IMR-90 (cell line): ENCODE measurements around the gene USP32. TPM values are rescaled to one million over a fixed set of nuclear protein-coding genes. Genes with fewer than 3 reads are reported as not detected.

Experiments used
- ATAC-seq: fragments of 200-7000 bp; cut with Tn5 transposase; 2 replicates; pipeline ENCODE4 v1.9.1; 2020; ENCODE audit warnings: low read depth, mild to moderate bottlenecking, moderate library complexity
- BruUV-seq: library from RNA; stranded (reverse); fragments of 400-500 nt; replicated peaks from 2 replicates; lab custom pipeline; 2021; lab: Mats Ljungman, UMichigan
- CTCF ChIA-PET: fragments of 300-600 bp; formaldehyde crosslinking; extraction: SDS; loops from one replicate; lab custom pipeline; 2021; ENCODE audit warnings: antibody characterized with exemption; lab: Yijun Ruan, JAX
- POLR2A ChIA-PET: fragments of 300-600 bp; sonication (Branson Sonifier 250); formaldehyde crosslinking; loops from one replicate; lab custom pipeline; 2022; ENCODE audit warnings: antibody characterized with exemption; ENCODE audit not compliant: unreplicated experiment; lab: Charles Lee
- DNase-seq: peaks from one replicate; pipeline ENCODE4 v3.0.0; 2013
- H2AFZ ChIP-seq: replicated peaks from 2 replicates; pipeline ENCODE3; 2013; ENCODE audit warnings: low read length, mild to moderate bottlenecking; ENCODE audit not compliant: poor library complexity
- H2AK5ac ChIP-seq: 2 replicates; pipeline ENCODE4 v1.6.1; 2013; ENCODE audit warnings: low read depth, low read length, inconsistent platforms
- H2AK9ac ChIP-seq: replicated peaks from 2 replicates; pipeline ENCODE3; 2013; ENCODE audit warnings: mild to moderate bottlenecking, low read depth, low read length, moderate library complexity; ENCODE audit not compliant: poor library complexity
- H2BK120ac ChIP-seq: 2 replicates; pipeline ENCODE4 v1.6.1; 2013; ENCODE audit warnings: low read depth, low read length, inconsistent platforms
- H2BK15ac ChIP-seq: 3 replicates; pipeline ENCODE4 v1.6.1; 2013; ENCODE audit warnings: low read depth, low read length, inconsistent platforms
- H2BK20ac ChIP-seq: 2 replicates; pipeline ENCODE4 v1.6.1; 2013; ENCODE audit warnings: low read depth, mild to moderate bottlenecking, inconsistent platforms, low read length, moderate library complexity
- H2BK5ac ChIP-seq: 2 replicates; pipeline ENCODE4 v1.6.1; 2013; ENCODE audit warnings: mild to moderate bottlenecking, low read depth, low read length, inconsistent platforms; ENCODE audit not compliant: poor library complexity, severe bottlenecking
- H3K14ac ChIP-seq: replicated peaks from 2 replicates; pipeline ENCODE4 v1.6.1; 2013; ENCODE audit warnings: low read depth, low read length, inconsistent platforms
- H3K18ac ChIP-seq: 2 replicates; pipeline ENCODE4 v1.6.1; 2013; ENCODE audit warnings: low read depth, low read length, control low read depth
- H3K23ac ChIP-seq: 2 replicates; pipeline ENCODE4 v1.6.1; 2013; ENCODE audit warnings: low read depth, low read length, inconsistent platforms
- H3K27ac ChIP-seq: 2 replicates; pipeline ENCODE4 v1.5.1; 2013; ENCODE audit warnings: mild to moderate bottlenecking, control low read depth, low read length; ENCODE audit not compliant: insufficient read depth
- H3K27me3 ChIP-seq: 2 replicates; pipeline ENCODE4 v1.6.1; 2013; ENCODE audit warnings: low read length; ENCODE audit not compliant: control insufficient read depth, insufficient read depth
- H3K36me3 ChIP-seq: 2 replicates; pipeline ENCODE4 v1.6.1; 2013; ENCODE audit warnings: low read length, mixed read lengths; ENCODE audit not compliant: control insufficient read depth, insufficient read depth
- H3K4ac ChIP-seq: 2 replicates; pipeline ENCODE4 v1.6.1; 2013; ENCODE audit warnings: low read depth, low read length, inconsistent platforms
- H3K4me1 ChIP-seq: 2 replicates; pipeline ENCODE4 v1.6.1; 2013; ENCODE audit warnings: low read length, mixed read lengths; ENCODE audit not compliant: control insufficient read depth, insufficient read depth
- H3K4me2 ChIP-seq: 2 replicates; pipeline ENCODE4 v1.6.1; 2013; ENCODE audit warnings: low read depth, mild to moderate bottlenecking, control low read depth, low read length, moderate library complexity
- H3K4me3 ChIP-seq: 2 replicates; pipeline ENCODE4 v1.5.1; 2013; ENCODE audit warnings: low read depth, mild to moderate bottlenecking, control low read depth, low read length, moderate library complexity; ENCODE audit not compliant: insufficient read depth
- H3K56ac ChIP-seq: 2 replicates; pipeline ENCODE4 v1.6.1; 2013; ENCODE audit warnings: low read length, inconsistent platforms; ENCODE audit not compliant: insufficient read depth; ENCODE audit errors: extremely low read depth
- H3K79me1 ChIP-seq, 2 experiments: 2 replicates each; pipeline ENCODE4 v1.6.1; 2013; ENCODE audit warnings: low read length in 2 of 2, inconsistent platforms in 1 of 2, low read depth in 1 of 2
- H3K9ac ChIP-seq: 2 replicates; pipeline ENCODE4 v1.6.1; 2013; ENCODE audit warnings: low read depth, low read length, control low read depth
- H3K9me1 ChIP-seq: 2 replicates; pipeline ENCODE4 v1.6.1; 2013; ENCODE audit warnings: low read length, inconsistent platforms; ENCODE audit not compliant: insufficient read depth
- H3K9me3 ChIP-seq: 2 replicates; pipeline ENCODE4 v1.6.1; 2013; ENCODE audit warnings: low read length; ENCODE audit not compliant: control insufficient read depth, insufficient read depth
- H4K20me1 ChIP-seq: 2 replicates; pipeline ENCODE4 v1.6.1; 2013; ENCODE audit warnings: low read length, inconsistent platforms; ENCODE audit not compliant: insufficient read depth
- H4K5ac ChIP-seq: 2 replicates; pipeline ENCODE4 v1.6.1; 2013; ENCODE audit warnings: mild to moderate bottlenecking, low read depth, low read length, control low read depth
- H4K8ac ChIP-seq, 2 experiments: 2 replicates each; pipeline ENCODE4 v1.6.1; 2013; ENCODE audit warnings: low read depth in 2 of 2, low read length in 2 of 2, control low read depth in 1 of 2, inconsistent platforms in 1 of 2
- H4K91ac ChIP-seq: 2 replicates; pipeline ENCODE4 v1.6.1; 2013; ENCODE audit warnings: low read depth, low read length, inconsistent platforms; ENCODE audit not compliant: insufficient read depth
- BHLHE40 ChIP-seq: fragments of 150-350 bp; IDR thresholded peaks from 2 replicates; pipeline ENCODE4 v1.6.1; 2016; ENCODE audit warnings: mild to moderate bottlenecking, low read depth, low read length
- CEBPB ChIP-seq: IDR thresholded peaks from 2 replicates; pipeline ENCODE4 v1.6.1; 2012; ENCODE audit warnings: low read depth, low read length, improper control_type of control experiment
- CHD1 ChIP-seq: IDR thresholded peaks from 2 replicates; pipeline ENCODE4 v1.6.1; 2012; ENCODE audit warnings: low read depth, low read length, improper control_type of control experiment
- FOS ChIP-seq: fragments of 150-350 bp; IDR thresholded peaks from 2 replicates; pipeline ENCODE4 v1.6.1; 2016; ENCODE audit warnings: low read depth, low read length
- MAZ ChIP-seq: IDR thresholded peaks from 2 replicates; pipeline ENCODE4 v1.6.1; 2012; ENCODE audit warnings: low read depth, mild to moderate bottlenecking, low read length, improper control_type of control experiment, moderate library complexity, borderline replicate concordance
- MXI1 ChIP-seq: IDR thresholded peaks from 2 replicates; pipeline ENCODE4 v1.6.1; 2012; ENCODE audit warnings: low read depth, mild to moderate bottlenecking, low read length, moderate library complexity, borderline replicate concordance
- NFE2L2 ChIP-seq: fragments of 150-350 bp; IDR thresholded peaks from 2 replicates; pipeline ENCODE4 v1.6.1; 2016; ENCODE audit warnings: low read depth, mild to moderate bottlenecking, low read length
- POLR2A ChIP-seq: IDR thresholded peaks from 2 replicates; pipeline ENCODE4 v1.6.1; 2012; ENCODE audit warnings: mild to moderate bottlenecking, low read depth, low read length
- RAD21 ChIP-seq: IDR thresholded peaks from 2 replicates; pipeline ENCODE4 v1.6.1; 2012; ENCODE audit warnings: low read length, improper control_type of control experiment
- RCOR1 ChIP-seq: IDR thresholded peaks from 2 replicates; pipeline ENCODE4 v1.6.1; 2012; ENCODE audit warnings: mild to moderate bottlenecking, low read length, improper control_type of control experiment; ENCODE audit not compliant: insufficient replicate concordance
- RFX5 ChIP-seq: IDR thresholded peaks from 2 replicates; pipeline ENCODE4 v1.8.0; 2012; ENCODE audit warnings: low read depth, mild to moderate bottlenecking, low read length, moderate library complexity
- SMC3 ChIP-seq: fragments of 150-350 bp; IDR thresholded peaks from 2 replicates; pipeline ENCODE4 v1.6.1; 2016; ENCODE audit warnings: low read depth, mild to moderate bottlenecking, antibody characterized with exemption, low read length, moderate library complexity
- WGBS, 2 experiments: methylation state at CpG; one replicate each; pipeline versions ENCODE4 v1.1.5 to v1.1.7; 2013; ENCODE audit warnings: missing lambda C conversion rate in 2 of 2; ENCODE audit not compliant: insufficient read length in 1 of 2; ENCODE audit errors: extremely low coverage in 2 of 2; 5-methylcytosine and 5-hydroxymethylcytosine counted together
- dilution Hi-C: fragments of 300-500 bp; cut with HindIII; formaldehyde crosslinking; loops from one replicate; pipeline ENCODE4 v1.14.3; 2018; ENCODE audit warnings: low sequenced_read_pairs; ENCODE audit not compliant: unreplicated experiment
- in situ Hi-C: fragments of 300-500 bp; cut with MboI; formaldehyde crosslinking; loops from 3 replicates; pipeline ENCODE4 v1.14.3; 2019; ENCODE audit warnings: low sequenced_read_pairs, inconsistent platforms, mixed read lengths
- intact Hi-C: fragments of 100-400 bp; cut with micrococcal nuclease; formaldehyde crosslinking; loops from 2 replicates; pipeline ENCODE4 v1.10.0; 2022
- polyA plus RNA-seq, 3 experiments: library from polyadenylated mRNA; depleted of rRNA; stranded (reverse); fragments of >200 nt; gene quantifications; 2 replicates each; pipeline ENCODE4 v1.2.3, GENCODE V29; 2012; ENCODE audit warnings: low replicate concordance in 1 of 3
- total RNA-seq: library from RNA; depleted of rRNA; stranded (reverse); fragments of >200 nt; gene quantifications from 2 replicates; pipeline ENCODE4 v1.2.3, GENCODE V29; 2012
- TF ChIP-seq, protein P1 (sequence below): fragments of 150-350 bp; IDR thresholded peaks from 2 replicates; pipeline ENCODE4 v1.6.1; 2017; ENCODE audit warnings: mild to moderate bottlenecking, antibody characterized with exemption, low read length, low read depth
- TF ChIP-seq, protein P2 (sequence below): conservative IDR thresholded peaks from 2 replicates; pipeline ENCODE4 v1.5.1; 2012; ENCODE audit warnings: mild to moderate bottlenecking, low read depth, low read length, improper control_type of control experiment

The USP32 gene
- total and polyA plus RNA-seq, 2 of the 4 experiments (the other 2 are of a cell fraction) = 16.8 to 46.8 TPM

DNA sequence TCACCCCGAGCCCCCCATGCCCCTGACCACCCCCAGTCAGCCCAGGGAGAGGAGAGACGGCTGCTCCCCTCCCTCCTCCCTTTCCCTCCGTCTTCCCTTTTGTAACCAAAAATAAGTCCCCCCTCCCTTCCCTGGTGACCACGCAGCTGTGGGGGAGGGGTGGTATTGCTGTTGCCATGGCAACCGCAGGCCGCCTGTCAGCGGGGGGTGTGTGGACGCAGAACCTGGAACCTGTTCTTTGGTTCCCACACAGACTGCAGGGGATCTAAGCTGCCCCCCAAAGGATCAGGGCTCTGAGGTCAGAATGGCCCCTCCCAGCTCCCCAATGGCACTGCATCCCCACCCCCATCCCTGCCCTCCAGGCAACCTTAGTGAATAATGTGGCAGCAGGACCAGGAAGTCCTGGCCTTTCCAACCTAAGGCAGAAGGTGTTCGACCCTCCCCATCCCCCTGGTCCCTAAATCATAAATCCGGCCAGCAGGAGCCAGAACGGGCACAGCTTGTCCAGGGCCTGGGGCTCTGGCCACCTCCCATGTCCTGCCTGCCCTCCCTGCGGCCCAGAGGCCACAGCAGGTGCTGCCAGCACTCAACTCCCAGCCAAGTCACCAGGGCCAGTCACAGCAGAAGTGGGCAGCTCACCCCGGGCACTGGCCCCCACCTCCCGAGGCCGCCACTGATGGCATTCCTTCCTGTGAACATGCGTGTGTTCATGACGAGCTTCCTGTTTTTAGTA lies 230.2 kb downstream of the USP32 start:
- no peak overlapping the region for H3K14ac ChIP-seq
- H2BK5ac ChIP-seq = no peak overlapping the region
- no peak overlapping the region for H4K8ac ChIP-seq
- no peak overlapping the region for H3K9ac ChIP-seq
- no peak overlapping the region for H3K56ac ChIP-seq
- H2BK20ac ChIP-seq = no peak overlapping the region
- H3K9me1 ChIP-seq = no peaks in the 10 kb centered on the region
- ChIA-PET POLR2A (no interaction called here), CTCF (no interaction called here)
- H4K5ac ChIP-seq = no peak overlapping the region
- in situ Hi-C loops (no loop called here), intact Hi-C loops (no loop called here), dilution Hi-C loops (no loop called here)
- H3K27me3 ChIP-seq = peaks cover 36% of the 10 kb centered on the region
- H2AFZ ChIP-seq = no peak overlapping the region
- H3K4ac ChIP-seq = no peak overlapping the region
- H4K20me1 ChIP-seq = no peaks in the 10 kb centered on the region
- no peak overlapping the region for H3K4me3 ChIP-seq
- no TSS peak for BruUV-seq
- WGBS, 2 experiments = 40% methylated on average over 1 of the region's 17 CpGs; no CpG with 5 or more reads in 1 of the 2 experiments
- no peak overlapping the region for H4K91ac ChIP-seq
- H3K4me2 ChIP-seq = no peak overlapping the region
- no peak for TF ChIP-seq CHD1
- no peak for TF ChIP-seq RCOR1
- no peak for TF ChIP-seq RFX5
- TF ChIP-seq, protein P1, sequence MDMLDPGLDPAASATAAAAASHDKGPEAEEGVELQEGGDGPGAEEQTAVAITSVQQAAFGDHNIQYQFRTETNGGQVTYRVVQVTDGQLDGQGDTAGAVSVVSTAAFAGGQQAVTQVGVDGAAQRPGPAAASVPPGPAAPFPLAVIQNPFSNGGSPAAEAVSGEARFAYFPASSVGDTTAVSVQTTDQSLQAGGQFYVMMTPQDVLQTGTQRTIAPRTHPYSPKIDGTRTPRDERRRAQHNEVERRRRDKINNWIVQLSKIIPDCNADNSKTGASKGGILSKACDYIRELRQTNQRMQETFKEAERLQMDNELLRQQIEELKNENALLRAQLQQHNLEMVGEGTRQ = no peak
- no peak for TF ChIP-seq FOS
- no peak for TF ChIP-seq CEBPB
- TF ChIP-seq RAD21 = no peak
- no peak for TF ChIP-seq SMC3
- no peak for TF ChIP-seq BHLHE40
- TF ChIP-seq, protein P2, sequence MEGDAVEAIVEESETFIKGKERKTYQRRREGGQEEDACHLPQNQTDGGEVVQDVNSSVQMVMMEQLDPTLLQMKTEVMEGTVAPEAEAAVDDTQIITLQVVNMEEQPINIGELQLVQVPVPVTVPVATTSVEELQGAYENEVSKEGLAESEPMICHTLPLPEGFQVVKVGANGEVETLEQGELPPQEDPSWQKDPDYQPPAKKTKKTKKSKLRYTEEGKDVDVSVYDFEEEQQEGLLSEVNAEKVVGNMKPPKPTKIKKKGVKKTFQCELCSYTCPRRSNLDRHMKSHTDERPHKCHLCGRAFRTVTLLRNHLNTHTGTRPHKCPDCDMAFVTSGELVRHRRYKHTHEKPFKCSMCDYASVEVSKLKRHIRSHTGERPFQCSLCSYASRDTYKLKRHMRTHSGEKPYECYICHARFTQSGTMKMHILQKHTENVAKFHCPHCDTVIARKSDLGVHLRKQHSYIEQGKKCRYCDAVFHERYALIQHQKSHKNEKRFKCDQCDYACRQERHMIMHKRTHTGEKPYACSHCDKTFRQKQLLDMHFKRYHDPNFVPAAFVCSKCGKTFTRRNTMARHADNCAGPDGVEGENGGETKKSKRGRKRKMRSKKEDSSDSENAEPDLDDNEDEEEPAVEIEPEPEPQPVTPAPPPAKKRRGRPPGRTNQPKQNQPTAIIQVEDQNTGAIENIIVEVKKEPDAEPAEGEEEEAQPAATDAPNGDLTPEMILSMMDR = no peak
- no peak for TF ChIP-seq MAZ
- no peak for TF ChIP-seq POLR2A
- TF ChIP-seq MXI1 = no peak
- no peak for TF ChIP-seq NFE2L2
- ATAC-seq (no peak), DNase-seq (no peak)
- H3K18ac ChIP-seq = no peak overlapping the region
- peaks cover 2% of the 10 kb centered on the region; the same call in 1 of the 2 replicates for H3K4me1 ChIP-seq
- H3K36me3 ChIP-seq = no peaks in the 10 kb centered on the region
- H3K23ac ChIP-seq = no peak overlapping the region
- no peaks in the 10 kb centered on the region for H3K79me1 ChIP-seq
- no peaks in the 10 kb centered on the region for H3K9me3 ChIP-seq
- no peak overlapping the region for H2BK15ac ChIP-seq
- no peak overlapping the region for H2AK9ac ChIP-seq
- no peak overlapping the region for H3K27ac ChIP-seq
- H2AK5ac ChIP-seq = no peak overlapping the region
- no peak overlapping the region for H2BK120ac ChIP-seq
